Measurements from ENCODE around the gene RNF213.

RNF213 gene

GRCh38 chr17:80442323-80442659 lies 181.6 kb downstream of the RNF213 start:
- DNase-seq: no peak

- DNase-seq: no peak
Measured at GRCh38 chr17:80442764-80443163, 182.1 kb downstream of the RNF213 start.

DNA sequence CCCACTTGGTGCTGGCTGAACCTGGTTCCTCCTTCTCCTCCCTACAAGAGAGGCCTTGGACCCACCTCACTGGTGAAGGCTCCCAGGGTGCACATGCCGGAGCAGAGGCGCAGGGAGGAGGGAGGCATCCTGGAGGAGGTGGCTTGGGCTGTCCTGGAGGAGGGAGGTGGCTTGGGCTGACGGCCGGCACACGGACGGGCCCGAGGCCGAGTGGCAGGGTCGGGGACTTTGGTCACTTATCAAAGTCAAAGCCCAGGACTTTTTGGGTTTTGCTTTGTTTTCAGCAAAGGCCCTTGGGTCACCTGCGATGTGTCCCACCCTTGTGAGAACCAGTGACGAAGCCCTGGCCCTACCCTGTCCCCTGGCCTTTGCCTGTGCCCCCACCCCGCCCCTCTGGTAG lies 182.8 kb downstream of the RNF213 start:
- no peak for DNase-seq

- DNase-seq: no peak
Measured at GRCh38 chr17:80443916-80444643, 183.4 kb downstream of the RNF213 start.

GRCh38 chr17:80444644-80444979 lies 184.0 kb downstream of the RNF213 start:
- DNase-seq: no peak

DNA sequence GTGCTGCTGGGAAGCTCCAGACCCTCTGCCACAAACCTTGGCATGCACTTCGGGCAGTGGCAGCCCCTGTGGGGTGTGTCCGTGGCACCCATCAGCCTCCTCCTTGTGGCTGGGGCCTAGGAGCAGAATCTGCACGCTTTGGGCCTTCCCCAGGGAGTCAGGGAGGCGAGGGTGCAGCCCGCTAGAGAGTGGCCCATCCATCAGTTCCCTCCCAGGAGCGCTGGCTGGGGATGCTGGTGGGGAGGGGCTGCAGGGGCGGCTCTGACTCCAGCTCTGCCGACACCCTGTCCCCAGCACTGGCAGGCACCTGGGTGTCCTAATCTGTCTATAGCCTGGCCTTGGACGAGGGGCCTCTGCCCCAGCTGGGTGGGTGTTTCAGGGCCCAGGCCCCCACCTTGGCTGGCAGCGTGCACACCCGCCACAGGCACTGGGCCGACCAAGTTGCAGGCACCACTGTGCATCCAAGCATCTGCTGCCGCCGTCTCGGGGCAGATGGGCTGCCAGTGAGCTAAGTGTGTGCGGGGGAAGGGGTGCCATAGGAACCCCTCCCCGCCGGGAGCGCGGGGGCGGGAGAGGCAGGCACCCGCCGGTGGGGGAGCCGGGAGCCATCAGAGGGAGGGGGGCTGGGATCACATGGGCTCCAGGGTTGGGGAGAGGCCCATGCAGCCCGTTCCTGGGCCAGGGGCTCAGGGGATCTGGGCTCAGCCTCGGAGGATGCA lies 184.5 kb downstream of the RNF213 start:
- no peak for DNase-seq

- no peak for DNase-seq
Measured at GRCh38 chr17:80445726-80446110, 185.1 kb downstream of the RNF213 start.

GRCh38 chr17:80446645-80447405 lies 186.2 kb downstream of the RNF213 start:
- peak; percentile 8 for DNase-seq

- DNase-seq: no peak
Measured at GRCh38 chr17:80447790-80448189, 187.1 kb downstream of the RNF213 start.

All from fibroblast of skin of right quadriceps (primary cell).